ENCODE results near the gene BCDIN3D. TPM values are rescaled to one million over a fixed set of nuclear protein-coding genes. Genes with fewer than 3 reads are reported as not detected.

BCDIN3D gene
- total RNA-seq, 1 experiment from 2014 or later = 4.8 TPM

DNA sequence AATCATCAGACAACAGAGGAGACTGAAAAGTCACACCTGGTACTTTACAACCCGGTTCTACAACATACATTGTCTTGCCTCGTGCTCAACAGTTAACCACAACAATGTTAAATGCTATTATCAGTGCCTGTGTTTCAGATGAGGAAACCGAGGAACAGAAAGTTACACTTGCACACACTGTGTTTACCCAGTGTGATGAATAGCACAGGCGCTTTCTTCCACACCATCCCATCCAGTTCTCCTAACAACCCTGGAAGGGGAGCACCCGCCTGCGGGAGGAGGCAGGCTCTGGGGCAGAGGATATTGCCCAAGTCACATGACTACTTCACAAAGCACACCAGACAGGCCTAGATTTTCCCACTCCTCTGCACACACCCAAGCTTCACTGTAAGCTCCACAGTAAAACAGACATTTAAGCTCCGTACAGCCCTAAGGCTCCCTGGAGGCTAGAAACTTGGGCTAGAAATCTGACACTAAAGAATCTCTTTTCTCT, 36.5 kb downstream of the BCDIN3D start:
- in situ Hi-C loops (cut with HindIII; ENCODE audit: low pct_unique_long_range_greater_than_20kb, low sequenced_read_pairs) (no loop called here), intact Hi-C loops (cut with micrococcal nuclease; ENCODE audit: unreplicated experiment) (no loop called here)
- no peak overlapping the region for H3K27ac ChIP-seq (ENCODE audit: low read length)
- no peaks in the 10 kb centered on the region for H3K9me3 ChIP-seq (ENCODE audit: control insufficient read depth, insufficient read depth, low read depth, low read length)
- H3K4me1 ChIP-seq (ENCODE audit: control insufficient read depth, insufficient read depth, low read length) = no peaks in the 10 kb centered on the region
- ChIA-PET POLR2A (no interaction called here), CTCF (no interaction called here)
- H3K27me3 ChIP-seq (ENCODE audit: control insufficient read depth, insufficient read depth, low read length) = no peaks in the 10 kb centered on the region
- ATAC-seq (no peak), DNase-seq (ENCODE audit: low read depth, low spot score) (no peak)
- no peak overlapping the region for H3K4me3 ChIP-seq (ENCODE audit: low read depth in 2 of 2, low read length in 2 of 2)
- no TSS peak for BruUV-seq (replicated peaks)
- TF ChIP-seq, protein P1, sequence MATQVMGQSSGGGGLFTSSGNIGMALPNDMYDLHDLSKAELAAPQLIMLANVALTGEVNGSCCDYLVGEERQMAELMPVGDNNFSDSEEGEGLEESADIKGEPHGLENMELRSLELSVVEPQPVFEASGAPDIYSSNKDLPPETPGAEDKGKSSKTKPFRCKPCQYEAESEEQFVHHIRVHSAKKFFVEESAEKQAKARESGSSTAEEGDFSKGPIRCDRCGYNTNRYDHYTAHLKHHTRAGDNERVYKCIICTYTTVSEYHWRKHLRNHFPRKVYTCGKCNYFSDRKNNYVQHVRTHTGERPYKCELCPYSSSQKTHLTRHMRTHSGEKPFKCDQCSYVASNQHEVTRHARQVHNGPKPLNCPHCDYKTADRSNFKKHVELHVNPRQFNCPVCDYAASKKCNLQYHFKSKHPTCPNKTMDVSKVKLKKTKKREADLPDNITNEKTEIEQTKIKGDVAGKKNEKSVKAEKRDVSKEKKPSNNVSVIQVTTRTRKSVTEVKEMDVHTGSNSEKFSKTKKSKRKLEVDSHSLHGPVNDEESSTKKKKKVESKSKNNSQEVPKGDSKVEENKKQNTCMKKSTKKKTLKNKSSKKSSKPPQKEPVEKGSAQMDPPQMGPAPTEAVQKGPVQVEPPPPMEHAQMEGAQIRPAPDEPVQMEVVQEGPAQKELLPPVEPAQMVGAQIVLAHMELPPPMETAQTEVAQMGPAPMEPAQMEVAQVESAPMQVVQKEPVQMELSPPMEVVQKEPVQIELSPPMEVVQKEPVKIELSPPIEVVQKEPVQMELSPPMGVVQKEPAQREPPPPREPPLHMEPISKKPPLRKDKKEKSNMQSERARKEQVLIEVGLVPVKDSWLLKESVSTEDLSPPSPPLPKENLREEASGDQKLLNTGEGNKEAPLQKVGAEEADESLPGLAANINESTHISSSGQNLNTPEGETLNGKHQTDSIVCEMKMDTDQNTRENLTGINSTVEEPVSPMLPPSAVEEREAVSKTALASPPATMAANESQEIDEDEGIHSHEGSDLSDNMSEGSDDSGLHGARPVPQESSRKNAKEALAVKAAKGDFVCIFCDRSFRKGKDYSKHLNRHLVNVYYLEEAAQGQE (IDR thresholded peaks at IDR 0.05; ENCODE audit: insufficient read depth in 1 of 2, low read depth in 2 of 2, low read length in 1 of 2) = no peak
- TF ChIP-seq, protein P2, sequence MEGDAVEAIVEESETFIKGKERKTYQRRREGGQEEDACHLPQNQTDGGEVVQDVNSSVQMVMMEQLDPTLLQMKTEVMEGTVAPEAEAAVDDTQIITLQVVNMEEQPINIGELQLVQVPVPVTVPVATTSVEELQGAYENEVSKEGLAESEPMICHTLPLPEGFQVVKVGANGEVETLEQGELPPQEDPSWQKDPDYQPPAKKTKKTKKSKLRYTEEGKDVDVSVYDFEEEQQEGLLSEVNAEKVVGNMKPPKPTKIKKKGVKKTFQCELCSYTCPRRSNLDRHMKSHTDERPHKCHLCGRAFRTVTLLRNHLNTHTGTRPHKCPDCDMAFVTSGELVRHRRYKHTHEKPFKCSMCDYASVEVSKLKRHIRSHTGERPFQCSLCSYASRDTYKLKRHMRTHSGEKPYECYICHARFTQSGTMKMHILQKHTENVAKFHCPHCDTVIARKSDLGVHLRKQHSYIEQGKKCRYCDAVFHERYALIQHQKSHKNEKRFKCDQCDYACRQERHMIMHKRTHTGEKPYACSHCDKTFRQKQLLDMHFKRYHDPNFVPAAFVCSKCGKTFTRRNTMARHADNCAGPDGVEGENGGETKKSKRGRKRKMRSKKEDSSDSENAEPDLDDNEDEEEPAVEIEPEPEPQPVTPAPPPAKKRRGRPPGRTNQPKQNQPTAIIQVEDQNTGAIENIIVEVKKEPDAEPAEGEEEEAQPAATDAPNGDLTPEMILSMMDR (IDR thresholded peaks at IDR 0.05) = no peak
- TF ChIP-seq POLR2AphosphoS5 (IDR thresholded peaks at IDR 0.05; ENCODE audit: low read depth, low read length) (no peak), SIN3A (IDR thresholded peaks at IDR 0.05; ENCODE audit: borderline replicate concordance, insufficient read depth, low read depth, low read length) (no peak), TCF7L2 (IDR thresholded peaks at IDR 0.05; ENCODE audit: low read depth, low read length) (no peak)
- 0 out of 2 replicates have a peak, but pooled peaks cover 2% of the 10 kb centered on the region for H3K36me3 ChIP-seq (ENCODE audit: control insufficient read depth, insufficient read depth, low read length)

DNA sequence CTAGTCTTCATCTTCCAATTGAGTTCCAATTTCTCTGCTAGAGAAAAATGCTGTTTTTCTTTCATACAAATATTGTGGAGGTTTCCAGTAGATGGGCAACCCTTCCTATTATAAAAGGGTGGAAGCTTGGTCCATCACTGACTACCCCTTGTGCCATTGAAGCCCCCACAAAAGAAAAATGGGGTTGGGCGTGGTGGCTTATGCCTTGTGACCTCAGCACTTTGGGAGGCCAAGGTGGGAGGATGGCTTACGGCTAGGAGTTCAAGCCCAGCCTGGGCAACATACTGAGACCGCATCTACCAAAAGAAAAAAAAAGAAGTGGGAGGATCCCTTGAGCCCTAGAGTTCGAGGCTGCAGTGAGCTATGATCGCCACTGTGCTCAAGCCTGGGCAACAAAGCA, 37.5 kb downstream of the BCDIN3D start:
- Histone ChIP-seq H3K27ac (ENCODE audit: low read length) (no peak overlapping the region), H3K4me3 (ENCODE audit: low read depth in 2 of 2, low read length in 2 of 2) (no peak overlapping the region), H3K9me3 (ENCODE audit: control insufficient read depth, insufficient read depth, low read depth, low read length) (no peaks in the 10 kb centered on the region), H3K4me1 (ENCODE audit: control insufficient read depth, insufficient read depth, low read length) (no peaks in the 10 kb centered on the region), H3K27me3 (ENCODE audit: control insufficient read depth, insufficient read depth, low read length) (no peaks in the 10 kb centered on the region), H3K36me3 (ENCODE audit: control insufficient read depth, insufficient read depth, low read length) (0 out of 2 replicates have a peak, but pooled peaks cover 2% of the 10 kb centered on the region)
- in situ Hi-C loops (cut with HindIII; ENCODE audit: low pct_unique_long_range_greater_than_20kb, low sequenced_read_pairs) (no loop called here), intact Hi-C loops (cut with micrococcal nuclease; ENCODE audit: unreplicated experiment) (no loop called here)
- ChIA-PET CTCF (no interaction called here), POLR2A (interaction anchor here (0.6 kb wide), 1 partner anchor 35 kb away, joined by 3 read pairs; no protein-coding TSS in a partner anchor)
- DNase-seq (ENCODE audit: low read depth, low spot score) (no peak), ATAC-seq (no peak)
- TF ChIP-seq, protein P2 (IDR thresholded peaks at IDR 0.05) = no peak
- TF ChIP-seq TCF7L2 (IDR thresholded peaks at IDR 0.05; ENCODE audit: low read depth, low read length) (no peak), SIN3A (IDR thresholded peaks at IDR 0.05; ENCODE audit: borderline replicate concordance, insufficient read depth, low read depth, low read length) (no peak), POLR2AphosphoS5 (IDR thresholded peaks at IDR 0.05; ENCODE audit: low read depth, low read length) (no peak)
- TF ChIP-seq, protein P1 (IDR thresholded peaks at IDR 0.05; ENCODE audit: insufficient read depth in 1 of 2, low read depth in 2 of 2, low read length in 1 of 2) = no peak
- no TSS peak for BruUV-seq (replicated peaks)

Measured in Panc1 (cell line).